ELR (cell line): ENCODE measurements around the gene NTF3.
A peak's percentile ranks its signal among the peaks of the same experiment; 100 is the strongest.

Source experiments
- DNase-seq: peaks from one replicate; pipeline ENCODE4 v3.0.0-alpha.2; 2015; ENCODE audit warnings: low read depth

Gene NTF3

GRCh38 chr12:5511644-5512600 is 80.0 kb downstream of the NTF3 start:
- DNase-seq, result peak; percentile 49

- no peak for DNase-seq
Observed at GRCh38 chr12:5512601-5512970, 80.7 kb downstream of the NTF3 start.

GRCh38 chr12:5513406-5513805 is 81.5 kb downstream of the NTF3 start:
- no peak for DNase-seq

- no peak for DNase-seq
Observed at GRCh38 chr12:5514016-5514415, 82.1 kb downstream of the NTF3 start.

- no peak for DNase-seq
Observed at GRCh38 chr12:5514545-5514944, 82.6 kb downstream of the NTF3 start.

- no peak for DNase-seq
Observed at GRCh38 chr12:5515458-5515857, 83.5 kb downstream of the NTF3 start.

- DNase-seq, result no peak
Observed at GRCh38 chr12:5516371-5517241, 84.7 kb downstream of the NTF3 start.

GRCh38 chr12:5518584-5519365 is 86.9 kb downstream of the NTF3 start:
- DNase-seq, result no peak

GRCh38 chr12:5520037-5520436 is 88.1 kb downstream of the NTF3 start:
- no peak for DNase-seq

- DNase-seq, result no peak
Observed at GRCh38 chr12:5520831-5521230, 88.9 kb downstream of the NTF3 start.

GRCh38 chr12:5521456-5522325 is 89.8 kb downstream of the NTF3 start:
- no peak for DNase-seq

- DNase-seq, result no peak
Observed at GRCh38 chr12:5522432-5523335, 90.8 kb downstream of the NTF3 start.

GRCh38 chr12:5523396-5524115 is 91.6 kb downstream of the NTF3 start:
- DNase-seq, result no peak

- DNase-seq, result no peak
Observed at GRCh38 chr12:5524116-5524768, 92.3 kb downstream of the NTF3 start.

GRCh38 chr12:5524769-5525436 is 93.0 kb downstream of the NTF3 start:
- DNase-seq, result no peak

GRCh38 chr12:5525783-5526367 is 94.0 kb downstream of the NTF3 start:
- no peak for DNase-seq

GRCh38 chr12:5533368-5533767 is 101.5 kb downstream of the NTF3 start:
- DNase-seq, result no peak
